GM21528 (cell line): ENCODE measurements around the gene ARAF.

Experiments
- ATAC-seq: cut with Tn5 transposase; IDR thresholded peaks from one replicate; pipeline ENCODE4 v1.9.1; 2021; ENCODE audit warnings: mild to moderate bottlenecking, moderate library complexity; ENCODE audit not compliant: unreplicated experiment, low FRiP score

Gene ARAF

GRCh38 chrX:47618923-47619485, 58.0 kb downstream of the ARAF start:
- ATAC-seq = no peak

- ATAC-seq = no peak
These were observed 58.7 kb downstream of the ARAF start, which contains the start of gene SYN1 for GRCh38 chrX:47619486-47620302. TSS of gene SYN1 (minus strand) at chrX:47619857. CDS start at chrX:47619728, 129 bp downstream.

GRCh38 chrX:47620303-47620685, 59.3 kb downstream of the ARAF start:
- ATAC-seq = no peak
